GM12873 (cell line): Measurements from ENCODE around the gene UCK1.

Experiments
- CTCF ChIP-seq: IDR thresholded peaks from 2 replicates; pipeline ENCODE4 v1.5.1; 2012; ENCODE audit warnings: low read depth, mild to moderate bottlenecking, moderate library complexity, low read length, control low read depth; ENCODE audit not compliant: insufficient read depth; ENCODE audit errors: missing control alignments

UCK1 gene

GRCh38 chr9:131518553-131518952 lies 12.5 kb downstream of the UCK1 start:
- TF ChIP-seq CTCF = no peak

GRCh38 chr9:131517761-131518190 lies 13.3 kb downstream of the UCK1 start:
- no peak for TF ChIP-seq CTCF

- TF ChIP-seq CTCF = no peak
Measured at GRCh38 chr9:131516930-131517329, 14.1 kb downstream of the UCK1 start.

- TF ChIP-seq CTCF = no peak
Measured at GRCh38 chr9:131516100-131516499, 15.0 kb downstream of the UCK1 start.

- no peak for TF ChIP-seq CTCF
Measured at GRCh38 chr9:131513177-131513576, 17.9 kb downstream of the UCK1 start.

GRCh38 chr9:131511880-131512279 lies 19.2 kb downstream of the UCK1 start:
- no peak for TF ChIP-seq CTCF

- no peak for TF ChIP-seq CTCF
Measured at GRCh38 chr9:131511416-131511815, 19.6 kb downstream of the UCK1 start.
